Kidney (tissue), 14 donors: ENCODE results near the gene HES6. TPM values are rescaled to one million over a fixed set of nuclear protein-coding genes. Genes with fewer than 3 reads are reported as not detected.

Experiments used
- DNase-seq, 5 donors: peaks; one replicate each; pipeline ENCODE4 v3.0.0-alpha.2; 2013 to 2020
- FAIRE-seq: peaks from 2 replicates; lab custom pipeline; 2012; peaks lifted over from hg19 to GRCh38; lab: Jason Lieb, UNC
- H3K27ac ChIP-seq, 2 donors: one replicate each; pipeline ENCODE4 v1.7.0; 2013; ENCODE audit warnings: low read depth in 2 of 2, low read length in 2 of 2, inconsistent platforms in 1 of 2
- H3K27me3 ChIP-seq: one replicate; pipeline ENCODE4 v1.7.1; 2013; ENCODE audit warnings: low read length, inconsistent platforms; ENCODE audit not compliant: control insufficient read depth, insufficient read depth
- H3K36me3 ChIP-seq, 3 donors: one replicate each; pipeline versions ENCODE4 v1.7.0 to v1.7.1; 2013; ENCODE audit warnings: low read length in 3 of 3, control low read depth in 1 of 3, inconsistent platforms in 1 of 3; ENCODE audit not compliant: insufficient read depth in 3 of 3, control insufficient read depth in 2 of 3
- H3K4me1 ChIP-seq, 3 donors: one replicate each; pipeline versions ENCODE4 v1.7.0 to v1.7.1; 2013; ENCODE audit warnings: low read length in 3 of 3, inconsistent platforms in 1 of 3, low read depth in 1 of 3; ENCODE audit not compliant: control insufficient read depth in 2 of 3, insufficient read depth in 2 of 3
- H3K4me3 ChIP-seq, 3 donors: one replicate each; pipeline versions ENCODE4 v1.7.0 to v1.8.1; 2013; ENCODE audit warnings: low read length in 3 of 3, control low read depth in 1 of 3, inconsistent platforms in 1 of 3
- H3K9ac ChIP-seq, 3 donors: one replicate each; pipeline versions ENCODE4 v1.7.0 to v1.7.1; 2013; ENCODE audit warnings: low read length in 3 of 3, control low read depth in 1 of 3, inconsistent platforms in 1 of 3
- H3K9me3 ChIP-seq, 3 donors: one replicate each; pipeline versions ENCODE4 v1.7.0 to v1.7.1; 2013; ENCODE audit warnings: low read length in 3 of 3, control low read depth in 1 of 3, inconsistent platforms in 1 of 3; ENCODE audit not compliant: control insufficient read depth in 2 of 3, insufficient read depth in 1 of 3
- intact Hi-C: fragments of 100-400 bp; cut with DNase I; formaldehyde crosslinking; loops from one replicate; pipeline ENCODE4 v1.11.1; 2022
- polyA plus RNA-seq: library from polyadenylated mRNA; stranded (reverse); fragments of 350-450 nt; fragmentation: Illumina TruSeq; extraction: RNeasy Lipid Tissue Mini Kit (QIAGEN cat#74804); gene quantifications from one replicate; pipeline ENCODE4 v1.2.3, GENCODE V29; 2014; ENCODE audit warnings: low read depth, low replicate concordance; ENCODE audit not compliant: insufficient read depth
- total RNA-seq: library from RNA; stranded (reverse); fragmentation: NEBNext Ultra II Directional; extraction: Animal tissue kit (Norgen Biotek cat#: 25700); gene quantifications from one replicate; pipeline ENCODE4 v1.2.1, GENCODE V29; 2021
- TF ChIP-seq, protein P1 (sequence below): IDR thresholded peaks from 3 replicates; pipeline ENCODE4 v1.5.1; 2012; ENCODE audit warnings: mild to moderate bottlenecking, moderate library complexity, borderline replicate concordance; ENCODE audit not compliant: insufficient read depth; ENCODE audit errors: extremely low read depth
- donor health status: control.
- donor health status: control.
- donor health status: control.
- donor health status: control.
- donor health status: control.
- donor health status: DM: yes; HTN: yes; CAD: no.
- donor health status: Normal renal cell carcinoma (clear cell type).

The HES6 gene
- total and polyA plus RNA-seq, 2 donors from 2014 or later: 5.2 to 5.5 TPM

GRCh38 chr2:238264072-238264460 is 24.2 kb upstream of the HES6 start:
- TF ChIP-seq, protein P1, sequence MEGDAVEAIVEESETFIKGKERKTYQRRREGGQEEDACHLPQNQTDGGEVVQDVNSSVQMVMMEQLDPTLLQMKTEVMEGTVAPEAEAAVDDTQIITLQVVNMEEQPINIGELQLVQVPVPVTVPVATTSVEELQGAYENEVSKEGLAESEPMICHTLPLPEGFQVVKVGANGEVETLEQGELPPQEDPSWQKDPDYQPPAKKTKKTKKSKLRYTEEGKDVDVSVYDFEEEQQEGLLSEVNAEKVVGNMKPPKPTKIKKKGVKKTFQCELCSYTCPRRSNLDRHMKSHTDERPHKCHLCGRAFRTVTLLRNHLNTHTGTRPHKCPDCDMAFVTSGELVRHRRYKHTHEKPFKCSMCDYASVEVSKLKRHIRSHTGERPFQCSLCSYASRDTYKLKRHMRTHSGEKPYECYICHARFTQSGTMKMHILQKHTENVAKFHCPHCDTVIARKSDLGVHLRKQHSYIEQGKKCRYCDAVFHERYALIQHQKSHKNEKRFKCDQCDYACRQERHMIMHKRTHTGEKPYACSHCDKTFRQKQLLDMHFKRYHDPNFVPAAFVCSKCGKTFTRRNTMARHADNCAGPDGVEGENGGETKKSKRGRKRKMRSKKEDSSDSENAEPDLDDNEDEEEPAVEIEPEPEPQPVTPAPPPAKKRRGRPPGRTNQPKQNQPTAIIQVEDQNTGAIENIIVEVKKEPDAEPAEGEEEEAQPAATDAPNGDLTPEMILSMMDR: no peak
- H3K4me3 ChIP-seq: no peak overlapping the region
- no peaks in the 10 kb centered on the region for H3K9me3 ChIP-seq
- FAIRE-seq (no peak), DNase-seq (peak in 2 of 5 donors; percentile 38 to 65)
- no peak overlapping the region for H3K9ac ChIP-seq
- H3K27ac ChIP-seq: no peak overlapping the region
- H3K36me3 ChIP-seq: peaks cover 0 to 55% (median 20%) of the 10 kb centered on the region in 3 donors
- no peaks in the 10 kb centered on the region for H3K27me3 ChIP-seq
- peaks cover 0 to 25% (median 14%) of the 10 kb centered on the region in 3 donors for H3K4me1 ChIP-seq
- intact Hi-C loops: loop anchor here (10.0 kb wide), 1 partner anchor 399 kb away; no protein-coding TSS in a partner anchor

DNA sequence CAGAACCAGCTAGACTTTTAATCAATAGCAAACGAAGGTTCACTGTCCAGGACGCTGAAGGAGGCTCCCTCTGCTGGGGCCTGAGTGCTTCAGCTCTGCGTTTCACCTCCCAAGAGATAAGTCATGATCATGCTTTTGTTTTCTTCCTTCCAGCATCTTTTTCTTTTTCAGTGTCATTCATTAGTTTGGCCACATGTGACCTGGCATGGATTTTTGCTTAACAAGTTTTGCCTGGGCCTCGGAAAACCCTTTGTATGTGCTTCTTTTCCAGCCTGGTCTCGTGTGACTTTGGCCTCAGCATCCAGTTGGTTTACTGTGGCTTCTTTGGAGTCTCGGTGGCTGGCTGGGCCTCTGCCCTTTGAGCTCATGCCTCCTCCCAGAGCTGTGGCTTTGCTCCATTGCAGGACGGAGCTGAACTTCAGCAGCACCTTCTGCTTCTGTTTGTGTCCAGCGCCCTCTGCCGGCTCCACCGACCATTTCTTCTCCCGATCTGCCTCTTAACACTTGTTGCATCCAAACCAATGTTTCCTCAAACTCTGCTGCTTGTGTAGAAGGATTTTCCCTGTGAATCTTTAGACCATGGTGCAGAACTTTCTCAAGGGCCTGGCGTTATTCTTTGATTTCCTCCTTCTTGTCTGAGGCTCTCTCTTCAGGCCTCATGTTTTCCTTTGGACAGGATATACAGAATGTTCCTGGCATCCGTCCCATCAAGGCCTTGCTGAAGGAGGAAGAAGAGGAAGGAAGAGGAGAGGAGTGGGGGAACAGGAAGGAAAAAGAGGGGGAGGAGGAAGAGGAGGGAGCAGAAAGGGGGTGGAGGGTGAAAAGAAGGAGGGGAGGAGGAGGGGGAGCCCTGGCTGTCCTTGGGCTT is 23.6 kb upstream of the HES6 start:
- no peak overlapping the region for H3K9ac ChIP-seq
- no peak overlapping the region for H3K4me3 ChIP-seq
- DNase-seq (peak; percentile 93 to 96 (median 94)), FAIRE-seq (peak; percentile 39)
- H3K27me3 ChIP-seq: no peaks in the 10 kb centered on the region
- peaks cover 0 to 25% (median 14%) of the 10 kb centered on the region in 3 donors for H3K4me1 ChIP-seq
- TF ChIP-seq, protein P1: peak; percentile 87
- intact Hi-C loops: loop anchor here (10.0 kb wide), 1 partner anchor 399 kb away; no protein-coding TSS in a partner anchor
- peak overlapping the region in 1 of 2 donors; percentile 8 for H3K27ac ChIP-seq
- H3K9me3 ChIP-seq: no peaks in the 10 kb centered on the region
- H3K36me3 ChIP-seq: peaks cover 0 to 55% (median 20%) of the 10 kb centered on the region in 3 donors

DNA sequence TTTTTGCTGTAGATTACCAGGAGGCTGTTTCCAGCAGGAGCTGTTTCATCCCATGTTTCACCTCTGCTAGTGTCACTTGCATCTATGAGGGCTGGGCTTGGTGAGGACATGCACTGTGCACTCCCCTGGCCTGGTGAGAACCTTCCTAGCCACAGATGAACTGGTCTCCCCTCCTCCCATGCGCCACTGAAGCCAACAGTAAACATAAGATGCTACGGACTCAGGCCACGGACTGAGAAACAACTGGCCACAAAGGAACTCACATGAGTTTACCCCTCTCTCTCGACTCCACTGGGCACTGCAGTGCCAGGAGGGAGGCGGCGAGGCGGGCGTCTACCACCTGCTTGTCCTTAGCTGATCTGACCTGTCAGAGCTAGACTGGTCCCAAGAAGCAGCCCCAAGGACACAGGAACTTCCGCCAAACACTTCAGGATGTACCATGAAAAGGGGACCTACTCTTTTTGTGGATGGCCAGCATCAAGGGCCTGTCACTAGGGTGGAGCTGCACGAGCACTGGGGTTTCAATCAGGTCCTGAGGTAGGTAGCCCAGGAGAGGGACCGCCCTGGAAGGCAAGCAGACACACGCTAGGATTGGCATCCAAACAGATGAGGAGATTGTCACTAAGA is 22.8 kb upstream of the HES6 start:
- Histone ChIP-seq H3K9me3 (no peaks in the 10 kb centered on the region), H3K4me3 (no peak overlapping the region), H3K36me3 (peaks cover 0 to 54% (median 25%) of the 10 kb centered on the region in 3 donors), H3K9ac (no peak overlapping the region), H3K27ac (peak overlapping the region in 1 of 2 donors; percentile 42), H3K4me1 (peaks cover 0 to 25% (median 14%) of the 10 kb centered on the region in 3 donors), H3K27me3 (no peaks in the 10 kb centered on the region)
- intact Hi-C loops: loop anchor here (10.0 kb wide), 1 partner anchor 398 kb away; no protein-coding TSS in a partner anchor
- FAIRE-seq: no peak
- peak in 2 of 5 donors; percentile 44 to 73 for DNase-seq
- TF ChIP-seq, protein P1: no peak
